Skeletal muscle tissue (tissue), 4 donors: ENCODE data around the gene ITPKC. TPM values are rescaled to one million over a fixed set of nuclear protein-coding genes. Genes with fewer than 3 reads are reported as not detected.
"Not testable (repeated sequence)": the region's sequence is repeated elsewhere in the genome, so short reads cannot be mapped to it uniquely, and the experiment has no call there.

Experiments
- H3K27ac ChIP-seq: one replicate; pipeline ENCODE4 v1.7.0; 2013; ENCODE audit warnings: mild to moderate bottlenecking, low read depth, low read length, inconsistent platforms
- H3K27me3 ChIP-seq, 3 donors: one replicate each; pipeline ENCODE4 v1.7.0; 2013; ENCODE audit warnings: low read length in 3 of 3; ENCODE audit not compliant: control insufficient read depth in 3 of 3, insufficient read depth in 3 of 3
- H3K36me3 ChIP-seq, 3 donors: one replicate each; pipeline ENCODE4 v1.7.0; 2013; ENCODE audit warnings: low read length in 3 of 3; ENCODE audit not compliant: control insufficient read depth in 3 of 3, insufficient read depth in 3 of 3
- H3K4me1 ChIP-seq, 3 donors: one replicate each; pipeline ENCODE4 v1.7.0; 2013; ENCODE audit warnings: low read length in 3 of 3, mild to moderate bottlenecking in 3 of 3; ENCODE audit not compliant: control insufficient read depth in 3 of 3, insufficient read depth in 3 of 3
- H3K4me3 ChIP-seq, 3 donors: one replicate each; pipeline ENCODE4 v1.7.0; 2013; ENCODE audit warnings: low read length in 3 of 3
- H3K9ac ChIP-seq, 3 donors: one replicate each; pipeline ENCODE4 v1.7.0; 2013; ENCODE audit warnings: low read length in 3 of 3, mild to moderate bottlenecking in 3 of 3, moderate library complexity in 2 of 3, low read depth in 1 of 3
- H3K9me3 ChIP-seq, 3 donors: one replicate each; pipeline ENCODE4 v1.7.0; 2013; ENCODE audit warnings: low read length in 3 of 3; ENCODE audit not compliant: control insufficient read depth in 3 of 3
- total RNA-seq: library from RNA; depleted of rRNA; stranded (reverse); fragments of >200 nt; gene quantifications from one replicate; pipeline ENCODE4 v1.2.3, GENCODE V29; 2014
- donor health status: Osteomylitis.

The ITPKC gene
- total RNA-seq, 1 donor from 2014 or later = 6.8 TPM

DNA sequence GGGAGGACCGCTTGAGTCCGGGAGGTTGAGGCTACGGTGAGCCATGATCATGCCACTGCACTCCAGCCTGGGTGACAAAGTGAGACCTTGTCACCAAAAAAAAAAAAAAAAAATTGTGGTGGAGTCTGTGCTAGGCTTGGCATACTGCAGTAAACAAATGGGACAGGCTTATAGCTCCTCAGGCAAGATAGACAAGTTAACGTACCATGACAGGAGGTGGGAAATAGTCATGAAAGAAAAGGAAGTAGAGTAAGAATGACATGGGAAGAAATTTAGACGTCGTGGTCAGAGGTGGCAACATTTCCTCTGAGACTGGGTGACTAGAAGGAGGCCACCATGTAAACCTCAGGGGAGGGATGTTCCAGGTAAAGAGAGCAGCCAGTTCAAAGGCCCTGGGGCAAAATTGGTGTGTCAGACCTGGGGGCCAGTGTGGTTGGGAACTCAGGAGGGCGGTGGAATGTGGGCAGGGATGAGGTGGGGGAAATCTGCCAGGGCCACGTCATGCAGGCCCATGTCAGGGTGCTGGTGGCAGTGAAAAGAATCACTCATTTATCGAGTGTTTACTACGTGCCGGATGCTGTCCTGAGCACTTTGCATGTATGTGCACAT is 39.7 kb downstream of the ITPKC start:
- Histone ChIP-seq H3K36me3 (peaks cover 32 to 52% (median 37%) of the 10 kb centered on the region in 3 donors), H3K9me3 (no peaks in the 10 kb centered on the region), H3K4me3 (no peak overlapping the region), H3K9ac (peak overlapping the region in 1 of 3 donors; percentile 1), H3K27ac (no peak overlapping the region), H3K4me1 (peaks cover 8 to 20% (median 16%) of the 10 kb centered on the region in 3 donors), H3K27me3 (no peaks in the 10 kb centered on the region)

DNA sequence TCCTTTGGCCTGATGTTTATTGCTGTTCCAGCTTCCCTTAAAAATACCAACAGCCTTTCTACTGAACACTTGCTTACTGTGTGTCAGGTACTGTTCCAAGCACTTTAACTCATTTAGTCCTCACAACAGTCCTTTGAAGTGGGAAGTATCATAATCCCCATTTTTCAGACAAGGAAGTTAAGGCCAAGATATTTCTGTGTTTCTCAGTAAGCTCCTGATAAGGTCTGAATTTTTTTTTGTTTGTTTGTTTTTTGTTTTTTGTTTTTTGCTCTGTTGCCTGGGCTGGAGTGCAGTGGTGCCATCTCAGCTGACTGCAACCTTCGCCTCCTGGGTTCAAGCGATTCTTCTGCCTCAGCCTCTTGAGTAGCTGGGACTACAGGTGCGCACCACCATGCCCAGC is 41.6 kb downstream of the ITPKC start:
- Histone ChIP-seq H3K36me3 (peaks cover 49 to 70% (median 53%) of the 10 kb centered on the region in 3 donors), H3K27ac (no peak overlapping the region)

DNA sequence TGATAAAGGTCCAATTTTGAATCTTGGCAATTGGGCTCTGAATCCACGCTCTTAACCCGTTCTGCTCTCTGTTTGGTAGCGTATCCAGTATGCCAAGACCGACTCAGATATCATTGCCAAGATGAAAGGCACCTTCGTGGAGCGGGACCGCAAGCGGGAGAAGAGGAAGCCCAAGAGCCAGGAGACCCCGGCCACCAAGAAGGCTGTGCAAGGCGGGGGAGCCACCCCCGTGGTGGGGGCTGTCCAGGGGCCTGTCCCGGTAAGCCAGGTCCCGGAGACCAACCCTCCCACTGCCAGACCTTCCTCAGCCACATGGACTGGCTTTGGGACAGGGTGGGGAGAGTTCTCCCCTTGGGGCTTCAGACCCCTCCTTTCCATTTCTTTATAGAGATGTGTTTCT is 42.4 kb downstream of the ITPKC start:
- H3K27me3 ChIP-seq = no peaks in the 10 kb centered on the region
- H3K27ac ChIP-seq = no peak overlapping the region
- H3K4me1 ChIP-seq = peaks cover 3 to 7% (median 5%) of the 10 kb centered on the region in 3 donors
- no peak overlapping the region for H3K9ac ChIP-seq
- no peak overlapping the region for H3K4me3 ChIP-seq
- H3K36me3 ChIP-seq = peaks cover 58 to 78% (median 62%) of the 10 kb centered on the region in 3 donors
- H3K9me3 ChIP-seq = no peaks in the 10 kb centered on the region

More for the DNA sequence above, 41.6 kb downstream of the ITPKC start:
- Histone ChIP-seq H3K9ac (no peak overlapping the region), H3K9me3 (no peaks in the 10 kb centered on the region), H3K4me1 (peaks cover 4 to 11% (median 7%) of the 10 kb centered on the region in 3 donors), H3K4me3 (no peak overlapping the region), H3K27me3 (no peaks in the 10 kb centered on the region)

DNA sequence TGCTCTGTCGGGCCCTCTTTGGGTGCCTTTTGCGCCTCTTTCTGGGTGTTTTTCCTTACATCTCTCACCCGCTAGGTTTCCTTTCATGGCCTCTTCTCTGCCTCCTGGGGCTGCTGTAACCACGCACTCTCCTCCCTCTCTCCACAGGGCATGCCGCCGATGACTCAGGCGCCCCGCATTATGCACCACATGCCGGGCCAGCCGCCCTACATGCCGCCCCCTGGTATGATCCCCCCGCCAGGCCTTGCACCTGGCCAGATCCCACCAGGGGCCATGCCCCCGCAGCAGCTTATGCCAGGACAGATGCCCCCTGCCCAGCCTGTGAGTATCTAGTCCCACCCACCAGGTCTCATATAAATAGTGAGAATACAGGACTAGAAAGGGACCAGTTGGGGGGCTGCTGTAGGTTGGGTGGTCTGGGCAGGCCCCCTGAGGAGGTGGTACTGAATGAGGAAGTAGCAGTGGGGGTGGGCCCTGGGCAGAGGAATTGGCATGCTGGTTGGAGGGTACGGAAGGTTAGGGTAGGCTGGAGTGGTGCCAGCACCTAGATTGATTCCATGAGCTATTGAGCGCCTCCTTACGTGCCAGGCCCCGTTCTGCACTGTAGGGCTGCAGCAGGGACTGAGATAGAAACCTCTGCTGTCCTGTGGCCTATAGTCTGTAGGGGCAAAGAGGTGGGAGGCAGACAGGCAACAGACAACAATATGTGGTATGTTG is 46.0 kb downstream of the ITPKC start:
- Histone ChIP-seq H3K9ac (no peak overlapping the region), H3K27ac (no peak overlapping the region), H3K4me1 (no peaks in the 10 kb centered on the region), H3K27me3 (no peaks in the 10 kb centered on the region), H3K4me3 (no peak overlapping the region), H3K9me3 (no peaks in the 10 kb centered on the region), H3K36me3 (peaks cover 64 to 74% (median 71%) of the 10 kb centered on the region in 3 donors)

GRCh38 chr19:40763526-40763925 is 46.6 kb downstream of the ITPKC start:
- Histone ChIP-seq H3K36me3 (peaks cover 61 to 69% (median 65%) of the 10 kb centered on the region in 3 donors), H3K27me3 (no peaks in the 10 kb centered on the region), H3K27ac (no peak overlapping the region), H3K4me1 (no peaks in the 10 kb centered on the region), H3K9ac (peak overlapping the region in 1 of 3 donors; percentile 8), H3K4me3 (no peak overlapping the region), H3K9me3 (no peaks in the 10 kb centered on the region)

GRCh38 chr19:40763963-40764362 is 47.1 kb downstream of the ITPKC start:
- no peak overlapping the region for H3K9ac ChIP-seq
- H3K4me1 ChIP-seq = no peaks in the 10 kb centered on the region
- no peak overlapping the region for H3K4me3 ChIP-seq
- no peaks in the 10 kb centered on the region for H3K9me3 ChIP-seq
- H3K27me3 ChIP-seq = no peaks in the 10 kb centered on the region
- no peak overlapping the region for H3K27ac ChIP-seq
- H3K36me3 ChIP-seq = peaks cover 59 to 67% (median 64%) of the 10 kb centered on the region in 3 donors

DNA sequence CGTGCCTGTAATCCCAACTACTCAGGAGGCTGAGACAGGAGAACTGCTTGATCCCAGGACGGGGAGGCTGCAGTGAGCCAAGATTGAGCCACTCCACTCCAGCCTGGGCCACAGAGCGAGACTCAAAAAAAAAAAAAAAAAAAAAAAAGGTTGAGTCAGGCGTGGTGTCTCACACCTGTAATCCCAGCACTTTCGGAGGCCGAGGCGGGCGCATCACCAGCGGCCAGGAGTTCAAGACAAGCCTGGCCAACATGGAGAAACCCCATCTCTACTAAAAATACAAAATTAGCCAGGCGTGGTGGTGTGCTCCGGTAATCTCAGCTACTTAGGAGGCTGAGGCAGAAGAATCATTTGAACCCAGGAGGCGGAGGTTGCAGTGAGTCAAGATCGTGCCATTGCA is 49.5 kb downstream of the ITPKC start:
- peaks cover 41 to 46% (median 44%) of the 10 kb centered on the region in 3 donors for H3K36me3 ChIP-seq
- H3K9ac ChIP-seq, H3K27me3 ChIP-seq, H3K4me1 ChIP-seq, H3K27ac ChIP-seq, H3K4me3 ChIP-seq, H3K9me3 ChIP-seq: not testable (repeated sequence)

DNA sequence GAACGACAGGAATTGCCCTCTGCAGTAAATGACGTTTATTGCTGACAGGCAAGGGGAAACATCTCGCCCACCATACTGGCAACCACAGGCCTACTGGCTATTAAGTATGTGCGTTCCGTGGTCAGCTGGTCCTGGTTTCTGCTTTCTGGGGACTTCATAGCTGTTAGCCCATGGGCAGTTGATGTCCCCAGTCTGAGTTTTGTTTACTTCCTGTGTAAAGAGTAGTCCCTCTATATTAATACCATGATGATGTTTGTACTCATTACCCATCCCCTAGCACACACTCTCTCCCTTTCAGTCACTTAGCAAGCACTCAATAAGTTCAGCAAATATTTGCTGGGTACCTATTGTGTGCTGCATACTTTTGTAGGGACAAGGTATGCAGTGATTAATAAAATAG is 52.0 kb downstream of the ITPKC start:
- H3K4me1 ChIP-seq = no peaks in the 10 kb centered on the region
- H3K36me3 ChIP-seq = peaks cover 21 to 23% (median 21%) of the 10 kb centered on the region in 3 donors
- no peak overlapping the region for H3K27ac ChIP-seq
- H3K4me3 ChIP-seq = no peak overlapping the region
- no peaks in the 10 kb centered on the region for H3K9me3 ChIP-seq
- no peaks in the 10 kb centered on the region for H3K27me3 ChIP-seq
- H3K9ac ChIP-seq = no peak overlapping the region

- H3K4me1 ChIP-seq, H3K36me3 ChIP-seq, H3K27me3 ChIP-seq, H3K9ac ChIP-seq, H3K4me3 ChIP-seq, H3K27ac ChIP-seq, H3K9me3 ChIP-seq: not testable (repeated sequence)
Measured at GRCh38 chr19:40771101-40771862, 54.4 kb downstream of the ITPKC start.
